ENCODE data around the gene ITPR1. TPM values are rescaled to one million over a fixed set of nuclear protein-coding genes. Genes with fewer than 3 reads are reported as not detected.

The ITPR1 gene
- total RNA-seq, 2 donors from 2014 or later = 8.9 to 21.2 TPM

DNA sequence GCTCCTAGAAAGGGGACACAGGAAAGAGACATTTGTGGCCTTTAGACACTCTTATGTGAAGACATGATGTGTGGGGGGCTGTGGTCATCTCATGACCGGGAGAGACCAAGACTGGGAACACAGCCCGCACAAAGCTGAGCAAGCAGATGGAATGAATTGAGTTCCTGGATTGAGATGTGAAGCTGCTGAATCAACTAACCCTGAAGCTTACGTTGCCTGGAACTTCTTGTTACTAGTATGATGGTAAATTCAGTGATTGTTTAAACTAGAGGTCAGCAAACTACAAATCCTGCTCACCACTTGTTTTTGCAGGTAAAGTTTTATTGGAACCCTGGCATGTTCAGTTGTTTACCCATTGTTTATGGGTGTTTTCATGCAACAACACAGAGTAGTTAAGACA is 402.7 kb downstream of the ITPR1 start:
- intact Hi-C loops (cut with DNase I, micrococcal nuclease) = no loop called here
- no peak for DNase-seq
- ATAC-seq = no peak

Other genes with a start within 250 kb of the ITPR1 start
- gene SETMAR, start 190.0 kb upstream of the ITPR1 start, total RNA-seq = 1 to 10 TPM; 8.1 to 8.8 TPM
- gene SUMF1, start 26.1 kb upstream of the ITPR1 start, total RNA-seq = 10 to 100 TPM; 35.1 to 39.3 TPM